Erythroblast (primary cell): ENCODE results near the gene MYH8.

Experiments used
- DNase-seq, 2 experiments: peaks; one replicate each; lab custom pipeline; 2025; lab: John Stamatoyannopoulos, UW
- GATA1 ChIP-seq: IDR thresholded peaks from 2 replicates; pipeline ENCODE4 v1.6.1; 2011; ENCODE audit warnings: low read depth, mild to moderate bottlenecking, control low read depth, low read length, moderate library complexity
- POLR2A ChIP-seq: IDR thresholded peaks from 2 replicates; pipeline ENCODE4 v1.6.1; 2011; ENCODE audit warnings: mild to moderate bottlenecking, low read length

MYH8 gene

DNA sequence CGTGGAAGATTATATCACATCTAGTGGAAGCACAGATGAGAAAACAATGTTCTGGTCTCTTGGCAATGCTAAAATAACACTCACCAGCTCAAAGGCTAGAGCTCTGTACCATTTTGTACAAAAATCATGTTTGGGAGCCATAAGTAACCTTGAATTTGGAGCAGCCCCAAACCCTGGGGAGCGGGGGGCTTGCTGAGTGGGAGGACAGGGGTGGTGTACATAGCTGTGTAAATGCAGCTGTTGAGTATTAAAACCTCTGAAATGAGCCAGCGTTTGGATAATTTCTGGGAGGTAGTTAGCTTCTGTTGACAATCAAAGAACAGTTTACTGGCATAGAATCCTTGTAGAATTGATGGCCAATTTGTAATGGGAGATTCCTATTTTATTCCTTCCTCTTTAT lies 4.3 kb downstream of the MYH8 start:
- no peak for TF ChIP-seq GATA1
- no peak for TF ChIP-seq POLR2A

DNA sequence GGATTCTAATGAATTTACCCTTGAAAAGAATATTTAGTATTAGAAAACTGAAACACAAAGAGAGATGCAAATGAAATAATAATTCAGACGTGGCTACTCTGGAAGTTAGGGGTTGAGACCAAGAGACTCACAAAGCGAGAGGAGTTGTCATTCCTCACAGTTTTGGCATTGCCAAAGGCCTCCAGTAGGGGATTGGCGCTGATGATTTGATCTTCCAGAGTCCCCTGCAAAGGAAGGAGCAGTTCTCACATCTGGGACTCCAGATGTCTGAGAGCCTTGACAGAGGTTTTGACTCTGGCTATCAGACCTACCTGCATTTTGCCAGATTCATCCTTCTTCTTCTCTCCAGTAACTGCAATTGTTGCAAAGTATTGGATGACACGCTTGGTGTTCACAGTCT lies 6.6 kb downstream of the MYH8 start:
- TF ChIP-seq POLR2A (no peak), GATA1 (no peak)
- no peak for DNase-seq

More for the DNA sequence above, 4.3 kb downstream of the MYH8 start:
- no peak for DNase-seq

DNA sequence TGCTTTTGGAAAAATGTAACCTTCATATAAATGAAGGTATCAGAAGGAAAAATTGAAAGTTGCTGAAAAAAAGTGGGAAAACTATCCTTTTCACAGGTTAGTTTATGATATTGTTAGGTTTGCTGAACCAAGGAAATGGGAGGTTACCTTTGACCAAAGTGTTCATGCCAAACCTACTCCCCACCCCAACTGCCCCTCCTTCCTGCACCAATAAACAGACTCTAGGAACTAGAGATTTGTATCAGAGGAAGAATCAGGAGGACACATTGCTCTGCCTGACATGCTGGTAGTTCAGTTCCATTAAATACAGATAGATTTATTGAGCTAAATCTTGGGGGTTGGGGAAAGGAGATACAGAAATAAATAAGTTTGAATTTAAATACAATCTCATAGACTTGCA lies 18.2 kb downstream of the MYH8 start:
- TF ChIP-seq GATA1 (no peak), POLR2A (no peak)
- no peak for DNase-seq

DNA sequence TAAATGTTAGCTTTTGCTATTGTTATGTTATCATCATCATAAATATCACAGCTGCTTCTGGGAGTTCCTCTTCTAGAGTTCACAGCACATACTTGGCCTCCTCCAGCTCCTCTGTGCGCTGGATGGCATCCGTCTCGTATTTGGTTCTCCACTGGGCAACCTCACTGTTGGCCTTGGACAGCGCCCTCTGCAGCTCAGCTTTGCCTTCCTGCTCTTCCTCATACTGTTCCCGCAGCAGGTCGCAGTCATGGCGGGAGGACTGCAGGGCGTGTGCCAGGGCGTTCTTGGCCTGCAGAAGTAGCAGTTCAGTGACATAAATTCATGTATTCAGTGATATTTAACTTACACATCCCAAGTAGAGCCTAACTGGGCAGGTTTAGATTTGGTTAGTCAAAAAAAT lies 23.4 kb downstream of the MYH8 start:
- peak in 1 of 2 experiments; percentile 2 for DNase-seq
- no peak for TF ChIP-seq GATA1
- no peak for TF ChIP-seq POLR2A

DNA sequence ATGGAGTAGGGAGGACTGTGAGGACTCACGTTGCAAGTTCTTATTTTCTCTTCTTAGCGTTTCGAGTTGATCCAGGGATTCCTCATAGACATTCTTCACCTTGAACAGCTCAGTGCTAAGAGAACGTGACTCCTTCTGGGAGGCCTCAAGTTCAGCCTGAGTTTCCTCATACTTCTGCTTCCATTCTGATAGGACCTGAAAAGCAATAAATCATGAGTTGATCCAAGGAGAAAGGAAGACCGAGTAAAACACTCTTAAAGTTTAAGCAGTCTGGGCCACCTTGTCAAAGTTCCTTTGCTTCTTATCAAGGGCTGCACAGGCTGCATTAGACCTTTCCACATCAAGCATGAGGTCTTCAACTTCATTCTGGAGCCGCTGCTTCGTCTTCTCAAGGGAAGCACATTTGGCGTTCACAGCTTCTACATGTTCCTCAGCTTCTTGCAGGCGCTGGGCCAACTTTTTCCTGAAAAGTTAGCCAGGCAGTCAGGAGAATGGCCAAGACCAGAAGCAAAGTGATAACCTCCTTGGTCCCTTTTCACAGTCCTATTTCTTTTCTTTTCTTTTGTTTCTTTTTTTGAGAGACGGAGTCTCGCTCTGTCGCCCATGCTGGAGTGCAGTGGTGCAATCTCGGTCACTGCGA lies 25.1 kb downstream of the MYH8 start:
- no peak for DNase-seq
- no peak for TF ChIP-seq POLR2A
- no peak for TF ChIP-seq GATA1

DNA sequence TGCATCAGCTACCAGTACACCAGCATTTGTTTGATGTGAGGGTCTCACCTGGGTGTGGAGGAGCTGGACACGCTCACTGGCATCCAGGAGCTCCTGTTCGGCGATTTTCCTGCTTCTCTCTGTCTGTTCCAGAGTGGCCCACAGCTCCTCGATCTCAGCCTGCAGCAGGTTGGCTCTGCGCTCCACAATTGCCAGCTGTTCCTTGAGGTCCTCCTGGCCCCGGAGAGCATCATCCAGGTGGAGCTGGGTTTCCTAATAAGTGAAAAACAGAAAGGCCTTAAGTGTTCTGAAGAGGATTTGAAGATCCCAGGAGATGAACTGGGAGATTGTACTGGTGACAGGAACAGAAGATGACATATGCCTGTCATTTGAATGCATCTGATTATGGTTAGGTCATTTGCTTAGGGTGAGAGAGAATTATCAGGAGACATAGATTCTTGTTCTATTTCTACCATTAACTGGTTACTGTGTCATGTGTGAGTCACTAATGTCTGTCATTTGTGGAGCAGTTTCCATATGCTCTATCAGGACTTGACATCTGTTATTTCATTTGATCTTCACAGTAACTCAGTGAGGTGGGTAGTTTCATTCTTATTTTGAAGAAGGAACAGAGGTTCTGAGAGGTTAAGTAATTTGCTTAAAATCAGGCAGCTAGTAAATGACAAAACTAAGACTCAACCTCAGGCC lies 27.4 kb downstream of the MYH8 start:
- DNase-seq, result no peak
- TF ChIP-seq GATA1, result no peak
- TF ChIP-seq POLR2A, result no peak

DNA sequence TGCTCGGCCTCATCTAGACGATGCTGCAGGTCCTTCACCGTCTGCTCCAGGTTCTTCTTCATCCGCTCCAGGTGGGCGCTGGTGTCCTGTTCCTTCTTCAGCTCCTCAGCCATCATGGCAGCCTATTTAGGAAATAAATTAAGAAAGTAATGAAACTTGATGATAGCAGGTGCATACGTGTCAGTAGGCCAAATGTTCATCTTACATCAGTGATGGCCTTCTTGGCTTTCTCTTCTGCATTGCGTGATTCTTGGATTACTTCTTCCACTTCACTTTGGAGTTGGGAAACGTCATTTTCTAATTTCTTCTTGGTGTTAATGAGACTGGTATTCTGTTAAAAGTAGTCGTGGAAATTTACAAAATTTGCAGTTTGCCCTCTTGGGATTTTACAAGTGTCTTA lies 28.9 kb downstream of the MYH8 start:
- DNase-seq, result no peak
- no peak for TF ChIP-seq POLR2A
- TF ChIP-seq GATA1, result no peak

DNA sequence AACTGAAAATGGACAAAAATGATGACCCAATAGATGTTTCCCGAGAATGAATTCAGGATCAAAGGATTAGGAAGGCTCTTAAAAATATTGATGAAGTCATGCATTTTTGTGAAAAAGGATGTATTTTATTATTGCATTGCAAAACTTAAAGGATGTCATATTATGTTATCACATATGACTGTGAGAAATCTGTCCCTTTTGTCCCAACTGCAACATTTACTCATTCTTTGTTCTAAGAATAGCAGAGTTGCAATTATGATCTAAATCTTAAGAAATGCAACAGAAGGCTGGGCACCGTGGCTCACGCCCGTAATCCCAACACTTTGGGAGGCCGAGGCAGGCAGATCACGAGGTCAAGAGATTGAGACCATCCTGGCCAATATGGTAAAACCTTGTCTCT lies 35.9 kb downstream of the MYH8 start:
- TF ChIP-seq POLR2A (no peak), GATA1 (no peak)
- no peak for DNase-seq

DNA sequence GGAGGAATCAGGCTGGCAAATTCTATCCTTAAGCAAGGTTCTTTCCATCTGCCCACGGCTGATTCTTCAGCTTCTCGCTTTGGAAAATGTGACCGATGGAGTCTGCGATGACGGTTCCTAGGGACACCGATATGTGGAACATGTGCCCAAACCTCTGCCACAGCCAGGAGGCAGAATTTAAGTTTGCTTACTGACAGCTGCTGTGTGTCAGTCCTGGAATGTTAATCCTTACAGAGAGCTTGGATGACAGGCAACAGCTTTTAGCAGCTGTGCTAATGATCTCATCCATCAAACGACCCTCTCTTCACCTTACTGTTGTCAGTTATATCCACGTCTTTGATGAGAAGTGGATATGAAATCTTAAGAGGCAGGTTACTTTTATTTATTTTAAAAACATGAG lies 37.6 kb downstream of the MYH8 start:
- TF ChIP-seq POLR2A (no peak), GATA1 (no peak)
- no peak for DNase-seq

DNA sequence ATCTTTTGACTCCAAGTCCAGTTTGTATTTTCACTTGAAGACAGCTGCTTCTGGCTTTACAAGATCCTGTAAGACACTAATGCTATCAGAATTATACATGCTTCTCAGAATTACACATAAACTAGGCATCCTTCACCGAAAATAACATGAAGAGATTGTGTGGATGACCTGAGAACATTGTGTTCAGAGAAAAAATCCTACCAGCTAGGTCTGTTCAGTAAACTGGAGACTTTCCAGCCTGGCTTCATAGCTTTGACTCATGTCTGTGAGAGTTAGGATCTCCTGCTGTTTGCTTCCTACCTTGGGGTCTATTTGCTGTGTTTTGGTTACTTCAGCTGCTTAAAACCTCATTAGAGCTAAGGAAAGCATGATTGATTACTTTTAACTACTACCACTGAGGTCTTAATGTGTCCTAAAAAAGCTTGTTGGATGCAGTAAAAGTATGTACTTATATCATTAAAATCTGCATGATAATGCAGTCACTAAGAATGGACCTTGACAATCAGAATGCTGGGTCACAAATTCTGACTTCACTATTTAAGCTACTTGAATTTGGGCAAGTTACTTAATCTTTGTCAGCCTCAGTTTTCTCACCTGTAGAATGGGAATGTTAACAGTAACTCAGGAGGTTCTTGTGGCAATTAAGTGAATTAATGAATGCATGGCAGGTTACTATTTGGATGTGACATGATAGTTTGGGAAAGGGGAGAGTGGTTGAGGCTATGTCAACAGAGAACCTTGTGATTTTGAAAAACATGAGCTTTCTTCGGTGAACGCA lies 40.9 kb downstream of the MYH8 start:
- no peak for DNase-seq
- TF ChIP-seq POLR2A, result no peak
- no peak for TF ChIP-seq GATA1

DNA sequence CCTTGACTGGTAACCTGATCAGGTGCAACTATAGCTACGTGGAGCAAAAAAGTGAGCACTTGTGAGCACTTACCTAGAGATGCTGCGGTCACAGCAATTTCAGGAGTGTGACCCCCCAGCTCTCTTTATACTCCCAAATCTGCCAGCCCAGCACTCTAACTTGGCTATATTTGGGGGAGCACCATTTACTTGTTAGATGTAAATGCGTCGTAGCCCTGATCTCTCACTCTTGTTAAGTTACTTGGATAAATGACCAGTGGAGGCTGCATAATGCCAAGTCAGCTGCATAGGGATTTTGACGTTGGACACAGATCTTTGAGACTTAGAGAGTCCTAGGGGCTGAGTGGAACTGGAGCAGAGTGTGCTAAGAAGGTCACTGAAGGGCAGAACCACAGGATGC lies 48.8 kb downstream of the MYH8 start, which contains the start of gene MYH13:
TSS of gene MYH13 (minus strand) at position 101 of the 400 bp plus-strand sequence. CDS start 8,476 bp downstream, outside the sequence.
- TF ChIP-seq POLR2A (no peak), GATA1 (no peak)
- DNase-seq, result no peak

DNA sequence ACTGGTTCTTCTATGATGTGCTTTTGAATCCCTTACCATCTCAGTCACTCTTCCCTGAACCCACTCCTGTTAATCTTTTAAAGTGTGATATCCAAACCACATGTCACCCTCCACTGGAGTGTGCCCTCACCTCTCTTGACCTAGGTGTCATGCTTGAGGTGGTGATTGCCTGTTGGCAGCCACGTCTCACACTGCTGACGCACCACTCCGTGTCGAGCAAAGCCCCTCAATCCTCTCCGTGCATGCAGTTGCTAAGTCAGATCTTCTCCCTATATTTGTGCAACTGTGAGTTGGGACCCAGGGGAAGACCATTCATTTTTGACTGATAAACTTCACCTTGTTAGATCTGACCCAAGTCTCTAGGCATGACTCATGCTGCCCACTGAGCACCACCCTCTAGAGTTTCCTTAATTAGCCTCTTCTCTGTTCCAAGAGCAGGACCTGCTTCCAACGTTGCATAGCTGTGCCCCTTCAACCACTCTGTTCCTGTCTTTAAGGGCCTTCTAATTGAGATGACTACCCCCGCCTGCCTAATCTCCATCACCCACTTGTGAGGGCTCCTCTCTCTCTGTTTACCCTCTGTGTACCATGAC lies 51.6 kb downstream of the MYH8 start:
- no peak for DNase-seq
- TF ChIP-seq POLR2A (no peak), GATA1 (no peak)

DNA sequence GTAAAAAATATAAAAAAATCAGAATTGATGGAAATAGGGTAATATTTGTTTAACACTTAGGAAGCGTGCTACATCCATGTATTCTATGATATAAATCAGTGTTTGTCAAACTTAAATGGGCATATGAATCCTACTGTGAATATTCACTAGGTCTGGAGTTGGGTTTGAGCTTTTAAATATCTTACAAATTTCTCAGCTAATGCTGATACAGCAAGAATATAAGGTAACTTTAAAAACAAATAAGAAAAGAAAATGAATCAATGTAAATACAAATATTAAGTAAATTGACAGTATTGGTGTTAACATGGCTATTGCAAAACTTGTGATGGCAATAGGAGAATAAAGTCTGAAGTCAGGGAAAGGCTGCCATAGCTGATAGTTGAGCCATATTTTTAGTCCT lies 52.5 kb downstream of the MYH8 start:
- no peak for DNase-seq
- TF ChIP-seq POLR2A (no peak), GATA1 (no peak)
